Sigmoid colon (tissue), 4 donors: ENCODE data around the gene CSF2RB.

Source experiments
- CTCF ChIP-seq, 4 experiments: fragments of 450-650 bp in 3 of 4; fragments of 200-600 bp in 1 of 4; IDR thresholded peaks; one replicate each; pipeline ENCODE4 v1.5.1; 2016 to 2019; ENCODE audit warnings: antibody characterized with exemption in 4 of 4, mild to moderate bottlenecking in 3 of 4, moderate library complexity in 2 of 4
- POLR2AphosphoS5 ChIP-seq, 4 donors: sonication (generic); formaldehyde crosslinking; IDR thresholded peaks; one replicate each; pipeline ENCODE4 v1.6.1; 2017; ENCODE audit warnings: antibody characterized with exemption in 4 of 4

GRCh38 chr22:36930041-36930935 lies 16.9 kb downstream of the CSF2RB start:
- TF ChIP-seq CTCF (IDR thresholded peaks at IDR 0.05), result no peak
- no peak for TF ChIP-seq POLR2AphosphoS5 (IDR thresholded peaks at IDR 0.05)
